ENCODE data around the gene CLHC1.

- TF ChIP-seq EZH2 (IDR thresholded peaks at IDR 0.05; ENCODE audit: insufficient read depth, poor library complexity, severe bottlenecking): no peak
- no peak for TF ChIP-seq EZH2phosphoT487 (IDR thresholded peaks at IDR 0.05; ENCODE audit: insufficient read depth, low read depth)
Observed at GRCh38 chr2:55223958-55224760, 7.9 kb downstream of the CLHC1 start.

Data from GM23248 (cell line).